ENCODE measurements around the gene RNLS. TPM values are rescaled to one million over a fixed set of nuclear protein-coding genes. Genes with fewer than 3 reads are reported as not detected.

Gene RNLS
- total and polyA plus RNA-seq, 2 donors from 2014 or later: 19.5 to 21.1 TPM

- Histone ChIP-seq H3K27me3 (ENCODE audit: control insufficient read depth, insufficient read depth, low read length) (no peaks in the 10 kb centered on the region), H3K4me3 (ENCODE audit: low read length in 3 of 3) (no peak overlapping the region), H3K27ac (ENCODE audit: low read depth in 2 of 2, low read length in 2 of 2) (no peak overlapping the region), H3K9me3 (ENCODE audit: control insufficient read depth in 2 of 3, insufficient read depth in 1 of 3, low read length in 3 of 3) (no peaks in the 10 kb centered on the region), H3K4me1 (ENCODE audit: control insufficient read depth in 2 of 3, insufficient read depth in 2 of 3, low read depth in 1 of 3, low read length in 3 of 3) (peaks cover 0 to 6% (median 5%) of the 10 kb centered on the region in 3 donors), H3K36me3 (ENCODE audit: control insufficient read depth in 2 of 3, insufficient read depth in 3 of 3, low read length in 3 of 3) (no peaks in the 10 kb centered on the region), H3K9ac (ENCODE audit: low read length in 3 of 3) (no peak overlapping the region)
- FAIRE-seq (no peak), DNase-seq (peak in 1 of 5 donors; percentile 8)
- intact Hi-C loops (cut with DNase I): no loop called here
- no peak for TF ChIP-seq CTCF (IDR thresholded peaks at IDR 0.05; ENCODE audit: borderline replicate concordance, extremely low read depth, insufficient read depth)
Observed at GRCh38 chr10:88347597-88348304, 235.4 kb downstream of the RNLS start.

- Histone ChIP-seq H3K9ac (ENCODE audit: low read length in 3 of 3) (no peak overlapping the region), H3K4me3 (ENCODE audit: low read length in 3 of 3) (no peak overlapping the region), H3K27ac (ENCODE audit: low read depth in 2 of 2, low read length in 2 of 2) (no peak overlapping the region), H3K9me3 (ENCODE audit: control insufficient read depth in 2 of 3, insufficient read depth in 1 of 3, low read length in 3 of 3) (no peaks in the 10 kb centered on the region), H3K4me1 (ENCODE audit: control insufficient read depth in 2 of 3, insufficient read depth in 2 of 3, low read depth in 1 of 3, low read length in 3 of 3) (peaks cover 0 to 6% (median 5%) of the 10 kb centered on the region in 3 donors), H3K36me3 (ENCODE audit: control insufficient read depth in 2 of 3, insufficient read depth in 3 of 3, low read length in 3 of 3) (no peaks in the 10 kb centered on the region), H3K27me3 (ENCODE audit: control insufficient read depth, insufficient read depth, low read length) (no peaks in the 10 kb centered on the region)
- DNase-seq (no peak), FAIRE-seq (no peak)
- intact Hi-C loops (cut with DNase I): no loop called here
- TF ChIP-seq CTCF (IDR thresholded peaks at IDR 0.05; ENCODE audit: borderline replicate concordance, extremely low read depth, insufficient read depth): no peak
Observed at GRCh38 chr10:88347022-88347421, 236.1 kb downstream of the RNLS start.

GRCh38 chr10:88346144-88346977 lies 236.8 kb downstream of the RNLS start:
- H3K36me3 ChIP-seq (ENCODE audit: control insufficient read depth in 2 of 3, insufficient read depth in 3 of 3, low read length in 3 of 3): no peaks in the 10 kb centered on the region

More at GRCh38 chr10:88346144-88346977, 236.8 kb downstream of the RNLS start:
- no peak for TF ChIP-seq CTCF (IDR thresholded peaks at IDR 0.05; ENCODE audit: borderline replicate concordance, extremely low read depth, insufficient read depth)
- Histone ChIP-seq H3K9me3 (ENCODE audit: control insufficient read depth in 2 of 3, insufficient read depth in 1 of 3, low read length in 3 of 3) (no peaks in the 10 kb centered on the region), H3K27ac (ENCODE audit: low read depth in 2 of 2, low read length in 2 of 2) (no peak overlapping the region), H3K27me3 (ENCODE audit: control insufficient read depth, insufficient read depth, low read length) (no peaks in the 10 kb centered on the region), H3K4me1 (ENCODE audit: control insufficient read depth in 2 of 3, insufficient read depth in 2 of 3, low read depth in 1 of 3, low read length in 3 of 3) (peaks cover 0 to 6% (median 5%) of the 10 kb centered on the region in 3 donors), H3K9ac (ENCODE audit: low read length in 3 of 3) (no peak overlapping the region), H3K4me3 (ENCODE audit: low read length in 3 of 3) (no peak overlapping the region)
- intact Hi-C loops (cut with DNase I): no loop called here
- FAIRE-seq (no peak), DNase-seq (no peak)
